SK-N-SH (cell line): ENCODE results near the gene ZNF513. TPM values are rescaled to one million over a fixed set of nuclear protein-coding genes. Genes with fewer than 3 reads are reported as not detected.

Experiments
- CTCF ChIA-PET: fragments of 300-600, 350-600 bp; formaldehyde crosslinking; extraction: SDS; loops from one replicate; lab custom pipeline; 2021; lab: Yijun Ruan, JAX
- POLR2A ChIA-PET: fragments of 350-600 bp; sonication (Branson Sonifier 250); formaldehyde crosslinking; extraction: SDS; loops from one replicate; lab custom pipeline; 2020; ENCODE audit warnings: antibody characterized with exemption, inconsistent platforms; lab: Yijun Ruan, JAX
- DNase-seq: peaks from one replicate; pipeline ENCODE4 v3.0.0; 2012
- H2AFZ ChIP-seq: fragments of 200-600 bp; sonication (generic); 2 replicates; pipeline ENCODE4 v1.8.1; 2016; ENCODE audit warnings: antibody characterized with exemption, mild to moderate bottlenecking, low read depth
- H3F3A ChIP-seq: fragments of 200-600 bp; sonication (generic); replicated peaks from 2 replicates; pipeline ENCODE3; 2016; ENCODE audit warnings: antibody characterized with exemption, mild to moderate bottlenecking; ENCODE audit not compliant: insufficient read depth
- H3K27ac ChIP-seq, 2 experiments: fragments of 200-500 bp in 1 of 2; fragments of 200-600 bp in 1 of 2; sonication (Bioruptor generic) in 1 of 2; sonication (generic), shearing (Covaris generic) in 1 of 2; 2 replicates each; pipeline versions ENCODE4 v1.5.1 to v1.6.1; 2014 to 2016; ENCODE audit warnings: low read depth in 2 of 2, inconsistent platforms in 1 of 2, low read length in 1 of 2, mild to moderate bottlenecking in 1 of 2, mixed read lengths in 1 of 2
- H3K27me3 ChIP-seq: fragments of 200-600 bp; sonication (generic), shearing (Covaris generic); 2 replicates; pipeline ENCODE4 v1.6.1; 2016; ENCODE audit warnings: mixed run types; ENCODE audit not compliant: insufficient read depth
- H3K36me3 ChIP-seq, 2 experiments: fragments of 200-500 bp in 1 of 2; fragments of 200-600 bp in 1 of 2; sonication (Bioruptor generic) in 1 of 2; sonication (generic) in 1 of 2; replicated peaks in 1 of 2; 2 replicates each; pipeline versions ENCODE3 to v1.5.1; 2014 to 2016; ENCODE audit warnings: low read length in 1 of 2, mild to moderate bottlenecking in 1 of 2; ENCODE audit not compliant: insufficient read depth in 2 of 2, control insufficient read depth in 1 of 2
- H3K4me1 ChIP-seq, 2 experiments: fragments of 200-500 bp in 1 of 2; fragments of 200-600 bp in 1 of 2; sonication (Bioruptor generic) in 1 of 2; sonication (generic), shearing (Covaris generic) in 1 of 2; 2 replicates each; pipeline versions ENCODE4 v1.5.1 to v1.6.1; 2014 to 2016; ENCODE audit warnings: low read depth in 1 of 2, low read length in 1 of 2, mixed run types in 1 of 2; ENCODE audit not compliant: insufficient read depth in 2 of 2, control insufficient read depth in 1 of 2
- H3K4me2 ChIP-seq: fragments of 200-600 bp; sonication (generic), shearing (Covaris generic); 2 replicates; pipeline ENCODE4 v1.6.1; 2017; ENCODE audit warnings: mixed run types
- H3K4me3 ChIP-seq, 2 experiments: fragments of 200-500 bp in 1 of 2; fragments of 200-600 bp in 1 of 2; sonication (Bioruptor generic) in 1 of 2; sonication (generic), shearing (Covaris generic) in 1 of 2; 2 replicates each; pipeline versions ENCODE4 v1.5.1 to v1.8.1; 2014 to 2016; ENCODE audit warnings: low read depth in 2 of 2, inconsistent platforms in 1 of 2, low read length in 1 of 2, mild to moderate bottlenecking in 1 of 2, mixed read lengths in 1 of 2, moderate library complexity in 1 of 2
- H3K79me2 ChIP-seq: fragments of 200-600 bp; sonication (generic); 2 replicates; pipeline ENCODE4 v1.8.1; 2017; ENCODE audit warnings: mild to moderate bottlenecking; ENCODE audit not compliant: insufficient read depth
- H3K9ac ChIP-seq: fragments of 200-600 bp; sonication (generic); 2 replicates; pipeline ENCODE4 v1.6.1; 2017; ENCODE audit warnings: mixed run types
- H3K9me2 ChIP-seq: fragments of 200-600 bp; sonication (generic); 2 replicates; pipeline ENCODE4 v1.6.1; 2017; ENCODE audit warnings: mixed run types
- H3K9me3 ChIP-seq: fragments of 200-600 bp; sonication (generic); 2 replicates; pipeline ENCODE4 v1.6.1; 2017; ENCODE audit warnings: mixed run types, mild to moderate bottlenecking, moderate library complexity
- H4K20me1 ChIP-seq: fragments of 200-600 bp; sonication (generic); 2 replicates; pipeline ENCODE4 v1.6.1; 2017; ENCODE audit warnings: mild to moderate bottlenecking, mixed run types; ENCODE audit not compliant: insufficient read depth
- EZH2phosphoT487 ChIP-seq: fragments of 200-600 bp; sonication (generic); IDR thresholded peaks from 2 replicates; pipeline ENCODE4 v1.6.1; 2017; ENCODE audit warnings: low read depth, mixed run types, mild to moderate bottlenecking, antibody characterized with exemption, moderate library complexity, borderline replicate concordance
- JUND ChIP-seq: IDR thresholded peaks from 2 replicates; pipeline ENCODE4 v1.4.0; 2012
- POLR2AphosphoS5 ChIP-seq: IDR thresholded peaks from 2 replicates; pipeline ENCODE4 v1.6.1; 2012; ENCODE audit warnings: low read depth, low read length
- SIN3A ChIP-seq: IDR thresholded peaks from 2 replicates; pipeline ENCODE4 v1.6.1; 2012; ENCODE audit warnings: low read depth, mild to moderate bottlenecking, low read length, moderate library complexity, borderline replicate concordance
- SMC3 ChIP-seq: IDR thresholded peaks from 2 replicates; pipeline ENCODE4 v1.6.1; 2012; ENCODE audit warnings: low read depth, low read length, improper control_type of control experiment
- TAF1 ChIP-seq: IDR thresholded peaks from 2 replicates; pipeline ENCODE4 v1.6.1; 2012; ENCODE audit warnings: low read depth, mild to moderate bottlenecking, low read length, moderate library complexity, borderline replicate concordance
- WGBS: methylation state at CpG from one replicate; pipeline ENCODE4 v1.1.6; 2017; ENCODE audit warnings: low lambda C conversion rate; 5-methylcytosine and 5-hydroxymethylcytosine counted together
- polyA plus RNA-seq, 3 experiments: library from polyadenylated mRNA; depleted of rRNA; stranded (reverse); fragments of >200 nt; gene quantifications; 2 replicates each; pipeline ENCODE4 v1.2.3, GENCODE V29; 2012
- TF ChIP-seq, protein P1 (sequence below): fragments of 150-350 bp; IDR thresholded peaks from 2 replicates; pipeline ENCODE4 v1.6.1; 2017; ENCODE audit warnings: antibody characterized with exemption, low read length, low read depth, borderline replicate concordance
- TF ChIP-seq, protein P2 (sequence below): fragments of 150-350 bp; IDR thresholded peaks from 2 replicates; pipeline ENCODE4 v1.6.1; 2016; ENCODE audit warnings: mild to moderate bottlenecking, low read depth, low read length

The ZNF513 gene
- polyA plus RNA-seq, 1 of the 3 experiments (the other 2 are of a cell fraction), result 53.8 TPM

DNA sequence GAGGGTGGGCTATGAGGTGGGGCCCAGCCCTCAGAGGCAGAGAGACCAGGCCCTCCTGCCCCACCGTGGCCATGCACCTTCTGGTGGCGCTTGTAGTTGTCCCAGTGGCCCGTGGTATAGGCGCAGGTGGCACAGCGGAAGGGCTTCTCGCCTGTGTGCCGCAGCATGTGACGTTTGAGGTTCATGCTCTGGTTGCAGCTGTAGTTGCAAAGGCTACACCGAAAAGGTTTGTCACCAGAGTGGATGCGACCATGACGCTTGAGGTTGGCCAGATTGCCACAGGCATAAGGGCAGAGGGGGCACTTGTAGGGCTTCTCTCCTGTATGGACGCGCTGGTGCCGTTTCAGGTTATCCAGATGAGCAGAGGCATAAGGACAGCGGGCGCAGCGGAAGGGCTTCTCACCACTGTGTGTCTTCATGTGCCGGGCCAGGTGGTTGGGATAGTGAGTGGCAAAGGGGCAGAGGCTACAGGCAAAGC, 2.9 kb downstream of the ZNF513 start:
- Histone ChIP-seq H3K9ac (no peak overlapping the region), H4K20me1 (peaks cover 4% of the 10 kb centered on the region; the same call in 1 of the 2 replicates), H3K79me2 (peaks cover 53% of the 10 kb centered on the region), H3F3A (peaks cover 26% of the 10 kb centered on the region), H3K4me1 (peaks cover 15 to 58% of the 10 kb centered on the region in 2 experiments; a peak in 3 of 4 replicates), H3K36me3 (peaks cover 54 to 81% of the 10 kb centered on the region in 2 experiments), H3K9me2 (no peaks in the 10 kb centered on the region), H2AFZ (no peak overlapping the region), H3K27ac (peak overlapping the region in 1 of 2 experiments; percentile 54; a peak in 1 of 4 replicates), H3K9me3 (no peaks in the 10 kb centered on the region), H3K4me2 (no peak overlapping the region), H3K4me3 (no peak overlapping the region), H3K27me3 (no peaks in the 10 kb centered on the region)
- no peak for DNase-seq
- CTCF ChIA-PET, result interaction anchor here (5.7 kb wide), 1 partner anchor 30 kb away, joined by 28 read pairs; the partner anchor contains the start of gene PPM1G
- POLR2A ChIA-PET, result interaction anchor here (1.2 to 4.4 kb wide), 2 partner anchors 21 kb away, joined by 5 to 20 read pairs; partner anchors contain the start of gene GTF3C2
- 97% methylated on average over 17 of the region's 18 CpGs for WGBS
- TF ChIP-seq, protein P1, sequence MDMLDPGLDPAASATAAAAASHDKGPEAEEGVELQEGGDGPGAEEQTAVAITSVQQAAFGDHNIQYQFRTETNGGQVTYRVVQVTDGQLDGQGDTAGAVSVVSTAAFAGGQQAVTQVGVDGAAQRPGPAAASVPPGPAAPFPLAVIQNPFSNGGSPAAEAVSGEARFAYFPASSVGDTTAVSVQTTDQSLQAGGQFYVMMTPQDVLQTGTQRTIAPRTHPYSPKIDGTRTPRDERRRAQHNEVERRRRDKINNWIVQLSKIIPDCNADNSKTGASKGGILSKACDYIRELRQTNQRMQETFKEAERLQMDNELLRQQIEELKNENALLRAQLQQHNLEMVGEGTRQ, result peak; percentile 19; the same call in 1 of the 2 replicates
- no peak for TF ChIP-seq TAF1
- TF ChIP-seq, protein P2, sequence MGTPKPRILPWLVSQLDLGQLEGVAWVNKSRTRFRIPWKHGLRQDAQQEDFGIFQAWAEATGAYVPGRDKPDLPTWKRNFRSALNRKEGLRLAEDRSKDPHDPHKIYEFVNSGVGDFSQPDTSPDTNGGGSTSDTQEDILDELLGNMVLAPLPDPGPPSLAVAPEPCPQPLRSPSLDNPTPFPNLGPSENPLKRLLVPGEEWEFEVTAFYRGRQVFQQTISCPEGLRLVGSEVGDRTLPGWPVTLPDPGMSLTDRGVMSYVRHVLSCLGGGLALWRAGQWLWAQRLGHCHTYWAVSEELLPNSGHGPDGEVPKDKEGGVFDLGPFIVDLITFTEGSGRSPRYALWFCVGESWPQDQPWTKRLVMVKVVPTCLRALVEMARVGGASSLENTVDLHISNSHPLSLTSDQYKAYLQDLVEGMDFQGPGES, result no peak

DNA sequence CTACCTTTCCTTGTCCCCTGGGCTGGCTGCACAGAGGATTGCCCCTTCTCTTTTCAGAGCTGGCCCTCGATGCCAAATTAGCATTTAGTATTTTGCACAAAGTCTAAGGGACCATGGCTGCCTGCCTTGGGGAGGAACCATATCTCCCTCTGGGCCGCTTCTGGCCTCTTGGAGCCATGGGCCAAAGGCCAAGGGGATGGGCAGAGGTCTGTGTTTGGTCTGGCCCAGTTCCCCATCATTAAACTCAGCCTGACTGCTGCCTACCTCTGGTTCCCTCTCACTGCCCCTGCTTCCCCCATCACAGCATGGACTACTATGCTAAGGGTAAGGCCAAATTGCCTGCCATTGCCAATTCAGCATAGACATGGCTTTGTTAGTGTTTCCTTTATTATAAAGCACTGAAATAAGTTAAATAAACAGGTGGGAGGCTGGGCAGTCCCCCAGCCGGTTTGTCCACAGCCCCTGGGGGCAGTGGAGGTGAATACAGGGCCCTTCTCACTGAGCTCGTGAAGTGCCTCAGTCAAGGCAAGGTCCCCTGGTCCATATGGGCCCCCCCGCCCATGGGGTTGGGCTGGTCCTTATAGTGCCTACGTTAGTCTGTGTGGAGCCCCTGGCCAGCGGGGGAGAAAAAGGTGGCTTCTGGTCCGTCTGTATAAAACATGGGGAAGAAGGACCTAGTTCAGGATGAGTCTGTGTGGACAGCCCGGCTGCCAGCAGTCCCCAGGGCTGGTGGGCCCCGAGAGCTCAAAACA, 3.5 kb downstream of the ZNF513 start:
- Histone ChIP-seq H3K79me2 (peaks cover 60% of the 10 kb centered on the region), H3K27ac (0 out of 4 replicates have a peak overlapping the region, but pooled peaks of 1 of the 2 experiments have one; percentile 39), H3K4me2 (no peak overlapping the region), H3F3A (peaks cover 20% of the 10 kb centered on the region), H2AFZ (no peak overlapping the region), H3K9me2 (no peaks in the 10 kb centered on the region), H3K4me3 (no peak overlapping the region), H3K36me3 (peaks cover 52 to 82% of the 10 kb centered on the region in 2 experiments), H3K27me3 (no peaks in the 10 kb centered on the region), H3K9me3 (no peaks in the 10 kb centered on the region), H4K20me1 (peaks cover 4% of the 10 kb centered on the region), H3K9ac (no peak overlapping the region), H3K4me1 (peaks cover 20 to 59% of the 10 kb centered on the region in 2 experiments; a peak in 3 of 4 replicates)
- TF ChIP-seq JUND (peak; percentile 2; the same call in 1 of the 2 replicates), SIN3A (no peak), POLR2AphosphoS5 (peak; percentile 67), SMC3 (no peak), EZH2phosphoT487 (no peak)
- WGBS, result 82% methylated on average over 10 of the region's 10 CpGs
- DNase-seq, result no peak
- CTCF ChIA-PET, result interaction anchor here (5.7 kb wide), 1 partner anchor 31 kb away, joined by 28 read pairs; the partner anchor contains the start of gene PPM1G
- POLR2A ChIA-PET, result interaction anchor here (1.2 kb wide), 1 partner anchor 20 kb away, joined by 5 read pairs; the partner anchor contains the start of gene GTF3C2
